HG03280 (cell line): ENCODE results near the gene MYL10.
"Not testable (repeated sequence)": the region's sequence is repeated elsewhere in the genome, so short reads cannot be mapped to it uniquely, and the experiment has no call there.

Source experiments
- ATAC-seq: cut with Tn5 transposase; IDR thresholded peaks from one replicate; pipeline ENCODE4 v1.9.1; 2021; ENCODE audit warnings: mild to moderate bottlenecking, moderate library complexity; ENCODE audit not compliant: unreplicated experiment

Gene MYL10

DNA sequence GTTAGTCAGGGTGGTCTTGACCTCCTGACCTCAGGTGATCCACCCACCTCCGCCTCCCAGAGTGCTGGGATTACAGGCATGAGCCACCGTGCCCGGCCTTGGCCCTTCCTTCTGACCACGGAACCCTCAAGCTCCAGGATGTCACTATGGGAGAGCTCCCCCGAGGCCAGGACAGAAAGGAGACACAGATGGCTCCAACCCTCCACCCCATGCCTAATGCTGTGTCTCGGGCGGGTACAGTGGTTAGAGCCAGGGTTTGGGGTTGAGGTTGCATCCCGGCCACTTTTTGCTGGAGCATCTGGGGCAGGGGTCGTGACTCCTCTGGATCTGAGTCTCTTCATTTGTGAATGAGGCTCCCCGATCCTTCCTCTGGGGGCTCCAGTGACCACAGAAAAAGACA lies 8.1 kb downstream of the MYL10 start:
- no peak for ATAC-seq

DNA sequence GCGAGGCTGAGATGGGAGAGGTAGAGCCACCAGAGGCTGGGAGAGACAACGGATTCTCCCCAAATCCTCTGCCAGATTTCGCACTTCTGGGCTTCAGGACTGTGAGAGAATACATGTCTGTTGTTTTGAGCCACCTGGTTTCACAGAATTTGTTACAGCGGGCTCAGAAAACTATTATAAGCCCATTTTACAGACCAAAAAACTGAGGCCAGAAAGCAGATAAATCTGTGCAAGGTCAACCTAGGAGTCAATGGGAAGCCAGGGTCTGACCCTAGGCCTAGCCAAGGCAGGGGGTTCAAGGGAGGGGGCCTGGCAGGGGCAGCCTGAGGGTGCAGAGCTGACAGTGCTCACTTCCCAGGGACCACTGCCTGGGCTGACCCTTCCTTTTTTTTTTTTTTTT lies 8.7 kb downstream of the MYL10 start:
- no peak for ATAC-seq

DNA sequence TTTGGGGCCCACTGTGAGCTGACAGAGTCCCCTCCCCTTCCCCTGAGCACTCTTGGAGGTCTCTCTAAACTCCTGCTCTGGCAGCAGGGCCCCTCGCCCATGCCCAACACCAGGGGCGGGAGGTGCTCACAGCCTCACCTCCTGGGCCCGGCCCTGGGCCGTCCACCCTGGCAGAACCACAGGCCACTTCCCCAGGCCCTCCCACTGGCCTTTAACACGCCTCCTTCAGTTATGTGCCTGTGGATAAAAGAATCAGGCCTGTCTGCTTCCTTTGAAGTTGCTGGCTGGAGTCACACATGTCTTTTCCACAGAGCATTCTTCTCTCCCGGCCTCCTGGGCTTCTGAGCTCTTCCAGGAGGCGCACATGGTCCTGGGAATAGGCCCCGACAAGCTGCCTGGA lies 10.2 kb downstream of the MYL10 start:
- no peak for ATAC-seq

DNA sequence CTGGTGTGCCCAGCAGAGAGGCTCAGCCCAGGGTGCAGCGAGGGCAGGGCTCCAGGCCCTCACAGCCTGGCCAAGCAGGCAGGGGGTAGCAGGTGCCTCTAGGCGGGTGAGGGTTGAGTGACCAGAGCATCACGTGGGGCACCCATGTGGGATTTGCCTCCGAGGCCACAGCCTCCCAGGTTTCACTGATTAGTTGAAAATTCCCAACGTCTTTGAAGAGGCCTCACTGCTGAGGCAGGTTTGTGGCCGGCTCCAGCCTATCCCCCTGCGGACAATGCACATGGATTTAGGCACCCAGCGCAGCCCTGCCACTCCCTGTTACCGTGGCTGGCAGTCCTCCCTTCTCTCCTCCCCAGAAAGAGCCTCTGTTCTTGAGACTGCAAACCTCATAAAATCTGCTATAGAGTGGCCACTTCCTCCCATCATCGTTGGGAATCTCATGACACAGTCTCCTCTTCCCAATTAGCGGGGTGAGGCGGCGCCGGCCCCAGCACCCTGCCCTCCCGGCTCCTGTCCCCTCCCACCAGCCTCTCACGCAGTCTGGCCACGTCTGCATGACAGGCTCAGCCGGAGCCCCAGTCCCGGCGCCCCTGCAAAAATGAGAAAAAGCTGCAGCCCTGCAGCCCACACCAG lies 10.8 kb downstream of the MYL10 start:
- no peak for ATAC-seq

DNA sequence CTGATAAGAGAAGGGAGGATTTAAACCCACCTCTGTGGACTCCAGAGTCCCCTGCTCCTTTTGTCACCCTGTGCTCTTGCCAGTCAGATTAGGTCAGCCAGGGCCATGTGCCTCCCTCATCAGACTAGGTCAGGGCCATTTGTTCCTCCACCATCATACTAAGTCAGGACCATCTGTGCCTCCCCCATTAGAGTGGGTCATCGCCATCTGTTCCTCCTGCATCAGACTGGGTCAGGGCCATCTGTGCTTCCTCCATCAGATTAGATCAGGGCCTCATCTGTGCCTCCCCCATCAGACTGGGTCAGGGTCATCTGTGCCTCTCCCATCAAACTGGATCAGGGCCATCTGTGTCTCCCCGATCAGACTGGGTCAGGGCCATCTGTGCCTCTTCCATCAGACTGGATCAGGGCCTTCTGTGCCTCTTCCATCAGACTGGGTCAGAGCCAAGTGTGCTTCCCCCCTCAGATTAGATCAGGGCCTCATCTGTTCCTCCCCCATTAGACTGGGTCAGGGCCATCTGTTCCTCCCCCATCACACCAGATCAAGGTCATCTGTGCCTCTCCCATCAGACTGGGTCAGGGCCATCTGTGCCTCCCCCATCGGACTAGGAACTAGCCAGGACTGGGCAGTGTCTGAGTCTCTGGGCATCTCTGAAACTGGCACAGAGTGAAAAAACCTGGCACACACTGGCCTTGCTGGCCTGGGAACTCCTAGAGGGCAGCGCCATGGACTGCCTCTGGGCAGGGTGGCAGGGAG lies 11.5 kb downstream of the MYL10 start:
- ATAC-seq: no peak

DNA sequence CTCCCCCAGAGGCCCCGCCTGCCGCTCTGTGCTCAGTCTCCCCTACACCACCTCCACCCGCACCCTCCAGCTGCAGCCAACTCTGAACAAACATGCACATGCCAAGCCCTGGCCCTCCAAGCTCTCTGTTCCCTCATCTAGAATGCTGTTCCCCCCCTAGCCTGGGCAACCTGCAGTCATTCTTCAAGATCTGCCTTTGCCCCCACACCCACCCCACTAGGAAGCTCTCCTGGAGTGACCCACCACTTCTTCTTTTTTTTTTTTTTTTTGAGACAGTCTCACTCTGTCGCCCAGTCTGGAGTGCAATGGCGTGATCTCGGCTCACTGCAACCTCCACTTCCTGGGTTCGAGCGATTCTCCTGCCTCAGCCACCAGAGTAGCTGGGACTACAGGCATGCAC lies 13.7 kb downstream of the MYL10 start:
- ATAC-seq: no peak

DNA sequence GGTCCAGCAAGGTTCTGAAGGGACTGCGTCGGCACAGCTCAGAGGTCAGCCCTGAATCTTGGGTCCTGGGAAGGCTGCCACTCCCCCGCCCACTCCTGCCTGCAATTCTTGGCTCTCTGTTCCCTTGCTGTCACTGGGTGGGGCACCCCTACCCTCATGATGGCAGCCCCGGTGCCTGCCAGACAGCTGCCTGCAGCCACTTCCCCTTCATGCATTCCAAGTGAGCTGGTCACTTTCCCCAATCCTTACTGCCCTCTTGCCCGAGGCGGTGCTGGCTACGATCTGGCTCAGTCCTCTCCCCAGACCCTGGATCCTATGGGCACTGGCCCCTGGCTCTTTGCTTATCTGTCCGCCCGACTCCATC lies 14.2 kb downstream of the MYL10 start:
- ATAC-seq: no peak

DNA sequence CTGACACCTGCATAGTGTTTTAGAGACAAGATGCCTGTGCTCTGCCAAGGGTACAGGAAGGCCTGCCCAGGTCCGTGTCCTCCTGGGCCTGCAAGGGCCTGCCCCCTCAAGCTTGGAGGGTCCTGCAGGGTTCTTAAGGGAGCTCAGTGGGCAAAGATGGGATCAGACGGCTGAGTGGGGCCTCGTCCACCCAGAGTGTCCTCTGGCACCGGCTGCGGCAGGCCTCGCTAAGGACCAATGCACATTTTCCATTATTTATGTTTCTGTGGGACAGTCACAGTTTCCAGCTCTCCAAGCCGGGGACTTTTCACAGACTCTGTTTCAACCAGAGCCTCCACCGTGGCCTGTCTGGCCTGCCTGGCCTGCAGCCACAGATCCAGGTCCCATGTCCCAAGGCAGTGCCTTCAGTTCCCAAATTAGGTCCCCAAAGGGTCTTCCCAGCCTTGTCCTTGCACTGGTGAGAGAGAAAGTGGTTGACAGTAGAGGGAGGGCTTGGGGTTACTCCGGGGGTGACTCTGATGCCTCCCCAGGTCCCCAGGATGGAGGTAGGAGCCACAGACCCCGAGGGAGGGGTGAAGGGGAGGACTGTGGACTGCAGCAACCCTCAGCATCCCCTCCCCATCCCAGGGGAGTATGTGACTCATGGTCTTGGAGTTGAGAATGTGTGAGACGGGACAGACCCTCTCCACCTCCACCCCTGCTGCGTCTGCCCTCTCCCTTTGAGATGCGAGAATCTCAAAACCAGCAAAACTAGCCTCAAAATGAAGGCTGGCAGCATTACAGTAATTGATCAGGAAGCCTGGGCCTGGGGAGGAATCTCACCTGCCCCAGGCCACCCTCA lies 14.8 kb downstream of the MYL10 start:
- ATAC-seq: no peak

DNA sequence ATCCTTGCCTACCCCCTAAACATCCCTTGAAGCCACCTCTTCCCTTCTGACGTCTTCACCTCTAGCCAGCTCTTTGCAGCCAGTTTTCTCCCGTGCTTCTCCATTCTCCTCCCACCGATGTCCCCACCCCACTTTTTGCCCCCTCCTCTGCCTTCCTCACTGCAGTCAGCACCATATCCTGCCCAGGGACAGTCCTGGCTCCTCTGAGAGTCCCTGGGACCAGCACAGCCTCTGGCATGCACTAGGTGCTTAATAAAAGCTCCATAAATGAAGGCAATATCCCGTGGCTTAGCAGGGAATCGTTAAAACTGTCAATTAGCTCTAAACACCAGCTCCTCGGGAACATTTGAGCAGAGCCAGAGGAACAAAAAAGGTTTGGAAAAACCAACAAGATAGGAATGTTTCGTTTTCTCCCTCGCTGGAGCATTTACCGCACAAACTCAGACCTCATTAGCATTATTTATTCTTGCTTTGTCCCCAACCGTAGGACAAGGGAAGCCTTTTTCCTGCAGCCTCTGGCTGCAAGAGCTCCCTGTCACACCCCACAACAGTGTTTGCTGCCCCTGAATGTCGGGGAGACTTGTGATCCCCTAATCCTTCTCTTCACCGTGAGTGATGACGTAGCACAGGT lies 16.1 kb downstream of the MYL10 start:
- ATAC-seq: no peak

DNA sequence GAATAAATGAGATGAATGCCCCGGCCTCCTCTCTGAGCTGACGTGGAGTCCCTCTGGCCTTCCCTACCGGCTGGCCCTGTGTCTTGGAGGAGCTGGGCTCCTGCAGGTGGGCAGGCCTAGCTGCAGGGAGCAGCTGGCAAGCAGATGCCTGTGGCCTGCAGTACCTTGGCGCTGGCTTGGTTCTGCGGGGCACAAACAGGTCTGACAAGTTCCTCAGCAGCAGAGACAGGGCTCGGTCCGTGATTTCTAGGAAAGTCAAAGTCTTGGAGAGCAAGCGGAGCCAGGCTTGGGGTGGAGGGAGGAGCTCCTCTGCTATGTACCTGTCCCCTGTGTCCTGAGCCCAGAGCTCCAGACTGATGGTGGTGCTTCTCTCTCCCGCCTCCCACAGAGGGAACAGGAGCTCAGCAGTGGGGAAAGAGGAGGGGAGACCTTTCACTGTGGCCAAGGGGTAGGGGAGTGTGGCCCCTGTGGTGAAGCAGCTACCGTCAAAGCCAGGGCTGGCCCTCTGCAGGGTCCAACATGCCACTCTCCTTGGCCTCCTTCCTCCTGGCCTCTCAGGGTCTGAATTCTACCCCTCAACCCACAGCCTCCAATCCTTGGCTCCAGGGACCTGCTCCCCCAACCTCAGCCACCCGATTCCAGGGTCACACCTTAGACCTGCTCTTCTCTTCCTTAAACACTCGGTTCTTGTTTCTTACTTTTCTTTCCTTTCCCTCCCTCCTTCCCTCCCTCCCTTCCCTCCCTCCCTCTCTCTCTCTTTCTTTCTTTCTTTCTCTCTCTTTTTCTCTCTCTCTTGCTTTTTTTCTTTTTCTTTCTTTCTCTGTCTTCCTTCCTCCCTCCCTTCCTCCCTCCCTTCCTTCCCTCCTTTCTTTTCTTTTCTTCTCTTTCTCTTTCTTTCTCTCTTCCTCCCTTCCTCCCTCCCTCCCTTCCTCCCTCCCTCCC lies 20.1 kb downstream of the MYL10 start:
- ATAC-seq: no peak

DNA sequence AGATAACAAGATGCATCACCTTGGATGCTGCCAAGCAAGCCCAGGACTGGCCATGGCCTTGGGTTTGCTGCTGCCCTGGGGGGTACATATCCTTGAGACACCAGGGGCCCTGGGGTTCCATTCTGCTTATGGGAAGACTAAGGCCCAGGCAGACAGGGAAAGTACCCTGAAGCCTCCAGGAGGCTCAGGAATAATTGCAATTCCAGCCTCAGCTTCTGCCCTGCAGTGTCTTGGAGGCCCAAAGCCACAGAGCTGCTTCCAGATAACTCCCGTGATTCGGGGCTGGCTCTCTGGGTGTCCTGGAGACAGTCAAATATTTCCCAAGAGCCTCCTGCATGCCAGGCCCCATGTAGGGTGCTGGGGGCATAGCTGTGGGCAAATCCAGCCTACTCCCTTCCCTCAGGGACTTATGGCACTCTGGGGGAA lies 22.6 kb downstream of the MYL10 start:
- ATAC-seq: no peak

DNA sequence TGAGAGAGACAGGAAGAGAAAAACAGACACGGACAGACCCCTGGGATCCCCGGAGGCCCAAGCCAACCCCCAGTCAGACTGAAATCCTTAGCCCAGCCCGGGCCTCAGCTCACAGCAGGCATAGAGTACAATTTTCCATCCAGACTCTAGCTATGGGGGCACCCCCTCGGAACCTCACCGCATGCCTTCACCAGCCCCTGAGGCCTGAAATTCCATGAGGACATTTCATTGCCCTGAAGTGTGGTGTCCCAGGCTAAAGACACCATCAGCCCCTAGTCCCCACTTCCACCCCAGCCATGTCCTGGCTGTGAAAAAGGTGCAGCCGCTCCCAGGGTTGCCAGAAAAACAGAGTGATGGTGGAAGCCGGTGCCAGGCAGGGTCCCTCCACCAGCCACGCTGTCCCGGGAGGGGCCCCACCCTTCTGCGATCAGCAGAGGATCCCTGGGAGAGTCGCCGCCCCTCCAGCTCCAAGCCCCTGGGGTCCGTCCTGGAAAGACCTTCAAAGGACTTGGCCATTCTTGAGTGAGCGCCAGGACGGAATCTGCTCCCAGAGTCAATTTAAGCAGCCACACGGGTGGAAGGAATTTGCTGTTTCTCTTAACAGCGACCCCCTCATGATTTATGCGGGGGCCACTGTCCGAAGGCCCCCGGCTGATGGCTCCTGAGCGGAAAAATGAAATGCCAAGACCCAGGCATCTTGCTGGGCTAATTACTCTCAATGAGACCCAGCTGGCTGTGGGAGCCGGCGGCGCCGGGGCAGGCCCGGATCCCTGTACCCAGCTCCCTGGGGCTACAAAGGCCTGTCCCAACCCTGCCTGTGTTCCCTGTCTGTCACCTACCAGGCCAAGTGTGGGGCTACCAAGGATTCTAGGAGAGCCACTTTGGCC lies 23.2 kb downstream of the MYL10 start:
- ATAC-seq: no peak

DNA sequence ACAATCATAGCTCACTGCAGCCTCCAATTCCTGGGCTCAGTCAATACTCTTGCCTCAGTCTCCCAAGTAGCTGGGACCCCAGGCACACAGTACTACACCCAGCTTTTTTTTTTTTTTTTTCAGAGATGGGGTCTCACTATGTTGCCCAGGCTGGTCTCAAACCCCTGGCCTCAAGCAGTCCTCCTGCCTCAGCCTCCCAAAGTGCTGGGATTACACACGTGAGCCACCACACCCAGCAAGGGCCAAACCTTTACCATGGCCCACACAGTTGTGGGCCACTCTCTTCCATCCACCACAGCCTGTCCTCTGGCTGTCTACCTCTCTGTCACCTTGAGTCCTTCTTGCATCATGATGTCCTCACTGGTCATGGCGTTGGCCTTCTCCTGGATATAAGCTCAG lies 24.2 kb downstream of the MYL10 start:
- ATAC-seq: not testable (repeated sequence)

DNA sequence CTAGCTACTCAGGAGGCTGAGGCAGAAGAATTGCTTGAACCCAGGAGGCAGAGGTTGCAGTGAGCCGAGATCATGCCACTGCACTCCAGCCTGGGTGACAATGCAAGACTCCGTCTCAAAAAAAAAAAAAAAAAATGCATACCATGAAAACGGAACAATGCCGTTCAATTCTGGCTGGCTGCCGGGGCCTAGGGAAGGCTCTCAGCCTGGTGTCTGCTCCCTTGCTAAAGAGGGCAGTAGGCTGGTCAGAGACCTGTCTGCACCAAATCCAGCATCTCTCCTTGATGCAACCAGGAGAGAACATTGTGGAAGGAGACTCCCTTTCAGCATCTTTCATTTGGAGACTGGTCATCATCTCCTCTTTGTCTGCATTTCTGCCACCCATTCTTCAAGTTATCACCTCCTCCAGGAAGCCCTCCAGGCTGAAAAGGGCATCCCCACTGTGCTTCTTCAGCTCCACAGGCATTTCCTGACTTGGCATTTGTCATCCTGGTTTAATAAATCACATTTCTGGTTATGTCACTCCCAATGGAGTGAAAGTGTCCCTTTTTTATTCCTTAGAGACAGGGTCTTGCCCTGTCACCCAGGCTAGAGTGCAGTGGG lies 24.7 kb downstream of the MYL10 start:
- no peak for ATAC-seq

DNA sequence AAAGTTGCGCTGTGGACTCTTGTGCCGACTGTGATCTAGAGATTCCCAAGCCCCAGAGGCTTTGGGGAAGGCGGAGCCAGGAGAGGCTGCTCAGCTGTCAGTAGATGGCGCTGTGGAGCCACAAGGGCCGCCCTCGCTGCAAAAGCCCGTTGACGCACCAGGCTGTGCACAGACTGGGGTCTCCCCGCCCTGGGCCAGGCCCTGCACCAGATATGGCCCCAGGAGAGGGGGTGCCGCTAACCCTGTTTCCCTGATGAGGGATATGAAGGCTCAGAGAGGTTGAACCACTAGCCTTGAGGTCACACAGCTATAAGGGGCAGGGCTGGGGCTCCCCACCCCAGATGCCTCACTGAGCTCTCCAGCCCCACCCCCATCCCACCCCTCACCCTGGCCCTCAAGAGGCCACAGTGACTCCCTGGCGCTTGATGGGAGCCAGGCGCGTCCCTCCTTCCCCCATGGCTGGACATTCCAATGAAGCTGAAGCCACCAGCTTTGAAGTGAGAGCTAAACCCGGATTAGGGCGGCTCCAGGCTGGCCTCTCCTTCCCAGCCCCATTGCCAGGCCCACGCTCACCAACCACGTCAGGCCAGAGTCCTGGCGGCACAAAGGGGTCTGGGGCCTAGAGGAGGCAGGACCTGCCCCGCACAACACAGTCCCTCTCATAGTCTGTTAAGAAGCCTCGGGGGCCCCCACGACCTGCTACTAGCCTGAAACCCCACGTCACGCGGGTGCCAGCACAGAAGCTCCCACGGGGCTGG lies 26.4 kb downstream of the MYL10 start:
- ATAC-seq: no peak

DNA sequence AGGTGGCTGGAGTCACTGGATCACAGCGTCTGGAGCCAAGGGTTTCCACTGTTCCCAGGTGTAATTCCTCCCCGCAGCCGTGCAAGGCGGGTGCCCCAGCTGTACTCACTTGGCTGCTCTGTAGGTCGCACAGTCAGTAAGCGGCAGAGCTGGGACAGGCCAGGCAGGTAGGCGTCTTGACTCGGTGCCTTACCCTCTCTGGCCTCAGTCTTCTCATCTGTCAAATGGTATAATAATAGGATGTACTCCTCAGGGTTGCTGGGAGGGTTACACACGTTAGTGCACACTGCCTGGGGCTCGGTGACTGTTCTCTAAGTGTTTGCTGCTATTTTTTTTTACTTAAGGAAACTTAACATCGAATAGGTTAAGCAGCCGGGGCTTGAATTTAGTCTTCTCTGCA lies 27.0 kb downstream of the MYL10 start:
- no peak for ATAC-seq

DNA sequence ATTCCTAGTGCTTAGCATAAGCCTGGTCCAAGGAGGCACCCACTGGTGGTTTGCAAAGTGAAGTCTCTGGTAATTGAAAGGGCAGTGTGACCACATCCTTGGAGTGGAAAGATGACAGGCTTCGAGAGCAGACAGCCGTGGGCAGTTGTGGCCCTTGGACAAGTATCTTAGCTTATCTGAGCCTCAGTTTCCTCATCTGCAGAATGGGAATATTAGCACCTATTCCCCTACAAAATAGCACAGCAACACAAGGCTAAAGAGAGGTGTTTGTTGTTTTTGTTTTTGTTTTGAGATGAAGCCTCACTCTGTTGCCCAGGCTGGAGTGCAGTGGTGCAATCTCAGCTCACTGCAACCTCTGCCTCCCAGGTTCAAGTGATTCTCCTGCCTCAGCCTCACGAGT lies 29.3 kb downstream of the MYL10 start:
- ATAC-seq: no peak
